Activated naive CD4-positive, alpha-beta T cell treated with anti-CD3 and anti-CD28 coated beads for 36 hours (primary cell): Measurements from ENCODE around the gene OGFOD1. TPM values are rescaled to one million over a fixed set of nuclear protein-coding genes. Genes with fewer than 3 reads are reported as not detected.

Experiments used
- CTCF ChIA-PET: fragments of 350-600 bp; sonication (Branson Sonifier 250); formaldehyde crosslinking; loops from one replicate; lab custom pipeline; 2021; ENCODE audit warnings: antibody characterized with exemption; lab: Charles Lee
- DNase-seq: peaks from one replicate; pipeline ENCODE4 v3.0.0-alpha.2; 2020
- H3K27ac Mint-ChIP-seq: one replicate; pipeline ENCODE4 v1.8.0; 2021; ENCODE audit warnings: mild to moderate bottlenecking, mixed read lengths
- H3K27me3 Mint-ChIP-seq: one replicate; pipeline ENCODE4 v1.8.0; 2021; ENCODE audit warnings: low read depth, mixed read lengths
- H3K36me3 Mint-ChIP-seq: one replicate; pipeline ENCODE4 v1.8.0; 2021; ENCODE audit warnings: low read depth, mixed read lengths
- H3K4me1 Mint-ChIP-seq: one replicate; pipeline ENCODE4 v1.8.0; 2021; ENCODE audit warnings: low read depth, mixed read lengths
- H3K4me3 Mint-ChIP-seq: one replicate; pipeline ENCODE4 v1.8.0; 2021; ENCODE audit warnings: mild to moderate bottlenecking, moderate library complexity, mixed read lengths
- H3K9me3 Mint-ChIP-seq: one replicate; pipeline ENCODE4 v1.8.0; 2021; ENCODE audit warnings: mixed read lengths
- intact Hi-C: fragments of 100-400 bp; cut with micrococcal nuclease; formaldehyde crosslinking; loops from one replicate; pipeline ENCODE4 v1.15.1; 2023
- total RNA-seq, 2 experiments: library from RNA; stranded (reverse); gene quantifications; one replicate each; pipeline ENCODE4 v1.2.3, GENCODE V29; 2021

The OGFOD1 gene
- total RNA-seq, 2 experiments from 2014 or later: 48.5 to 50.6 TPM

DNA sequence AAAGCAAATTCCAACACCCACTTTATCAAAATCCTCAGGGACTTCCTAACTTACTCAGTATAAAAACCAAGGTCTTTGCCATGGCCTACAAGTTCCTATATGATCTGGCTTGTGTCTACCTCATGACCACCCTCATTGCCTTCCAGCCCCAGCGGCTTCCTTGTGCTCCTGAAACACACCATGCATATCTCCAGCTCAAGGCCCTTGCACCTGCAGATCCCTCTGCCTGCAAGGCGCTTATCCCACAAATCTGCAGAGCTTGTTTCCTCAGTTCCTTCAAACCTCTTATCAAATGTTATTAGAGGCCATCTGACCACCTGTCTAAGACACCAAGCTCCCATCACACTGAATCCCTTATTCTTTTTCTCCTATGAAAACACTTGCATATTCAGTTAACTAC lies 65.9 kb downstream of the OGFOD1 start:
- CTCF ChIA-PET: interaction anchor here (0.9 to 1.3 kb wide), 3 partner anchors 46 to 186 kb away, joined by 4 to 5 read pairs (median 4); no protein-coding TSS in a partner anchor
- Mint-ChIP-seq H3K27ac (no peak overlapping the region), H3K36me3 (no peaks in the 10 kb centered on the region), H3K4me1 (peaks cover 50% of the 10 kb centered on the region), H3K9me3 (no peaks in the 10 kb centered on the region), H3K27me3 (no peaks in the 10 kb centered on the region), H3K4me3 (no peak overlapping the region)
- intact Hi-C loops: no loop called here
- DNase-seq: no peak

DNA sequence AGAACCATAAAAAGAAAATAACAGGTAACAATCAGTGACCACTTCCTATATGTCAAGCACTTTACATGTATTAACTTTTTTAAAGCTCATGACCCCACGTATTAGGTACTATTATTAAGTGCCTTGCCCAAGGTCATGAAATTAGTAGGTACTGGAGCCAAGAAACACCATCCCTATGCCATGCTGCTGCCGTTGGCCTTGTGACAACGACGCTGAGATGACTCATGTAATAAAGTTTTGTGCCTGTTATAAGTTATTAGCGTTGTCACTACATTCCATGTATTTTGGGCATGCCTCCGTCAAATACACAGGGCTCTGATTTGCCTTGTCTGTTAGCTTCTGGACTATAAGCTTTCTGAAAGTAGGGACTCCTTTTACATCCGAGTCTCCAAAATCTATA lies 67.1 kb downstream of the OGFOD1 start:
- peaks cover 49% of the 10 kb centered on the region for H3K4me1 Mint-ChIP-seq

DNA sequence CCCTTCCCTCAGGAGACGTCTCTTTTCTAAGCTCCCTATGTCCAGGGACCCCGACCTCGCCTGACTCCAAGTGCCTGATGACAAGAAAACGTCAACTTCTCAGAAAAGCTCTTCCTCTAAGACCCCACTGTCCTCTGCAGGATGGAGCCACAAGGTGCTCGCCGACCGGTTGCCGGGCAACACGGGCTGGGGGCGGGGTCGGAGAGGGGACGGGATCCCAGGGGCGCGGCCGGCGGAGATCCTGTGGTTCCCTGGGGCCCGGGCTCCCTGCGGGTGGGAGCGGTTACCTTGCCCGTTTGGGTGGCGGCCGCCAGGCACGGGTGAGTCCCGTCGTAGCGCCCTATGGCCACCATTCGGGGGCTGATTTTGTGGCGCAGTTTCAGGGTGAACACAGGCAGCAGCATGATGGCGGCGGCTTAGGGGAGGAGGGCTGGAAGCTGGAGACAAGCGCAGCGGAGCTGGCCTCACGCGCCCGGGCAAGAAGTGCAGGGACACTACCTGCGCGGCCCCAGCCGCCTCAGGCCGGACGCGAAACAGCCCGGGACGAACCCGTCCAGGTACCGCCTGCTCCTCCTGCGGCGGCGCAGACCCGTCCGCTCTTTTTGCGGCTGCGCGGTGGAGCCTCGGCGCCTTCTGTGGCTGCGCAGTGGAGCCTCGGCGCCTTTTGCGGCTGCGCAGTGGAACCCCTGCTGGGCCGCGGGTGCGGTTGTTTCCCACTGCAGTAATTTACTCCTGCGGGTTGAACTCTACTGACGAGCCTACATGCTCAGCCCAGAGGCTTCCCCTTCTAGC lies 68.3 kb downstream of the OGFOD1 start, which contains the start of gene BBS2:
TSS of gene BBS2 (minus strand) at position 566 of the 792 bp plus-strand sequence. CDS start at position 404, 162 bp downstream.
- intact Hi-C loops: loop anchor here (1.0 kb wide), 3 partner anchors 68 to 211 kb away; partner anchors contain the start of genes NUDT21, NUP93 and OGFOD1
- Mint-ChIP-seq H3K9me3 (no peaks in the 10 kb centered on the region), H3K36me3 (no peaks in the 10 kb centered on the region), H3K27ac (peak within 1 kb of the TSS; percentile 84), H3K27me3 (no peaks in the 10 kb centered on the region), H3K4me1 (peaks cover 39% of the 10 kb centered on the region), H3K4me3 (peak within 1 kb of the TSS; percentile 81)
- CTCF ChIA-PET: interaction anchor here (0.9 to 1.8 kb wide), 2 partner anchors 57 to 182 kb away, joined by 3 read pairs; no protein-coding TSS in a partner anchor
- DNase-seq: peak; percentile 93

More for the DNA sequence above, 67.1 kb downstream of the OGFOD1 start:
- Mint-ChIP-seq H3K9me3 (no peaks in the 10 kb centered on the region), H3K36me3 (no peaks in the 10 kb centered on the region), H3K27me3 (no peaks in the 10 kb centered on the region), H3K27ac (no peak overlapping the region), H3K4me3 (peak overlapping the region; percentile 81)
- CTCF ChIA-PET: interaction anchor here (1.2 to 1.8 kb wide), 3 partner anchors 58 to 185 kb away, joined by 3 to 4 read pairs (median 4); no protein-coding TSS in a partner anchor
- DNase-seq: no peak
- intact Hi-C loops: no loop called here

DNA sequence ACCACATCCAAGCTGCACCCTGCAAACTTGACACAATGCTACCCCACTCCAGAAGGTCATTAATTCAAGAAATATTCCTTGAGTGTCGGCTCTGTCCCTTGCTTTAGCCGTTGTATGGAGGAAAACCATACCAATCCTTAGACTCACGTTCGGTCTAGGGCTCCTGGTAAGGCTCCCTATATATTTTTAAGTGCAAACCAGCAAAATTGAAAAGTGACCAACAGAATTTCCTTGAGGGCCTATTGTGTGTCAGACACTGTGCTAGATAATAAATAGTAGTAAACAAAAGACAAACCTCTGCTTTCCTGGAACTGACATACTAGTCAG lies 68.9 kb downstream of the OGFOD1 start:
- peak overlapping the region; percentile 84 for H3K27ac Mint-ChIP-seq
- intact Hi-C loops: loop anchor here (1.0 kb wide), 3 partner anchors 69 to 210 kb away; partner anchors contain the start of genes NUDT21, NUP93 and OGFOD1

DNA sequence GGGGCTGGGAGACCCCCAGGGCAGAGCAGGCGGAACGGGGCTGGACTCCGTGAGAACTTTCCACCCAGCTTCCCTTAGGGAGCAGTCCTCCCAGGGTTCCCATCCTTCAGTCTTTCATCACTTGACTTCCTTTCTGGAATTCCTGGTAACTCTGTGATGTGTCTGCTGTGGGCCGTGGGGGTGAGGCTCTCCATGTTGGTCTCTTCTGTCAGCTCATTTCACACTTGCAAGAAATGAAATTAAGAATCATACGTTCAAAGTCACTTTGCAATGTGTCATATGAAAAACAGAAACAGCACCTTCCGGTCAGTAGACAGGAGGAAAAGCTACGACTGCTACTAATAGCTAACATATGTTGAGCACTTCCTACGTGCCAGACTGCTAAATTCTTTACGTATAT lies 73.9 kb downstream of the OGFOD1 start:
- Mint-ChIP-seq H3K4me1 (peaks cover 5% of the 10 kb centered on the region), H3K27ac (no peak overlapping the region), H3K36me3 (no peaks in the 10 kb centered on the region), H3K4me3 (no peak overlapping the region), H3K27me3 (no peaks in the 10 kb centered on the region), H3K9me3 (no peaks in the 10 kb centered on the region)
- CTCF ChIA-PET: interaction anchor here (0.8 kb wide), 1 partner anchor 11 kb away, joined by 4 read pairs; no protein-coding TSS in a partner anchor
- no peak for DNase-seq
- intact Hi-C loops: no loop called here

More for the DNA sequence above, 68.9 kb downstream of the OGFOD1 start:
- Mint-ChIP-seq H3K4me3 (peak overlapping the region; percentile 81), H3K27me3 (no peaks in the 10 kb centered on the region), H3K36me3 (no peaks in the 10 kb centered on the region), H3K9me3 (no peaks in the 10 kb centered on the region), H3K4me1 (peaks cover 33% of the 10 kb centered on the region)
- CTCF ChIA-PET: interaction anchor here (0.9 to 1.8 kb wide), 2 partner anchors 56 to 182 kb away, joined by 3 read pairs; no protein-coding TSS in a partner anchor
- no peak for DNase-seq

Other genes with a start within 250 kb of the OGFOD1 start
- gene AMFR, start 26.0 kb upstream of the OGFOD1 start, total RNA-seq: 10 to 100 TPM; 26.7 to 33.0 TPM
- 100 to 1,000 TPM; 324 to 330 TPM for gene NUDT21, start 222 bp upstream of the OGFOD1 start, total RNA-seq
- gene BBS2, start 68.5 kb downstream of the OGFOD1 start, total RNA-seq: 10 to 100 TPM; 18.0 to 19.2 TPM
- not detected for gene MT4, start 113.5 kb downstream of the OGFOD1 start, total RNA-seq
- gene MT3, start 138.0 kb downstream of the OGFOD1 start, total RNA-seq: 1 to 10 TPM in 1 of 2 experiments, under 1 TPM in 1; 0.64 to 1.6 TPM
- gene MT2A, start 157.0 kb downstream of the OGFOD1 start, total RNA-seq: 100 to 1,000 TPM in 1 of 2 experiments, 10 to 100 TPM in 1; 95.7 to 130 TPM
- gene MT1E, start 174.2 kb downstream of the OGFOD1 start, total RNA-seq: 10 to 100 TPM; 12.2 to 12.4 TPM
- gene MT1M, start 181.1 kb downstream of the OGFOD1 start, total RNA-seq: not detected
- gene MT1A, start 187.1 kb downstream of the OGFOD1 start, total RNA-seq: not detected
- gene MT1B, start 200.3 kb downstream of the OGFOD1 start, total RNA-seq: not detected
- gene MT1F, start 206.4 kb downstream of the OGFOD1 start, total RNA-seq: 1 to 10 TPM; 5.4 to 6.4 TPM
- gene MT1G, start 216.5 kb downstream of the OGFOD1 start, total RNA-seq: 10 to 100 TPM; 22.4 to 23.8 TPM
- 1 to 10 TPM; 5.4 to 7.4 TPM for gene MT1H, start 218.3 kb downstream of the OGFOD1 start, total RNA-seq
- 10 to 100 TPM; 49.9 to 57.9 TPM for gene MT1X, start 230.9 kb downstream of the OGFOD1 start, total RNA-seq